ENCODE data around the gene UBE2QL1. TPM values are rescaled to one million over a fixed set of nuclear protein-coding genes. Genes with fewer than 3 reads are reported as not detected.

Gene UBE2QL1
- total and polyA plus RNA-seq, 4 donors, result 0.02 to 0.51 (median 0.09) TPM

- no peak for ATAC-seq (ENCODE audit: insufficient read depth, low FRiP score)
- DNase-seq, result no peak
- H3K27ac ChIP-seq (ENCODE audit: low read depth in 1 of 2, low read length in 1 of 2), result no peak overlapping the region
- no peak overlapping the region for H3K9ac ChIP-seq (ENCODE audit: insufficient read depth in 1 of 2, low read length in 2 of 2)
- no peak for TF ChIP-seq CTCF (IDR thresholded peaks at IDR 0.05; ENCODE audit: control extremely low read depth, extremely low read depth)
- H3K4me1 ChIP-seq (ENCODE audit: control insufficient read depth in 5 of 5, insufficient read depth in 5 of 5, low read length in 5 of 5), result peaks cover 0 to 1% (median 0%) of the 10 kb centered on the region in 5 donors
- no peak overlapping the region for H3K4me3 ChIP-seq
- WGBS, 2 donors, result 76 to 82% methylated on average over 3 of the region's 3 CpGs
- peaks cover 0 to 2% (median 0%) of the 10 kb centered on the region in 4 donors for H3K9me3 ChIP-seq (ENCODE audit: control insufficient read depth in 4 of 4, insufficient read depth in 3 of 4, low read length in 3 of 4)
- H3K36me3 ChIP-seq (ENCODE audit: control insufficient read depth in 4 of 4, insufficient read depth in 4 of 4, low read length in 4 of 4), result no peaks in the 10 kb centered on the region
- H3K27me3 ChIP-seq (ENCODE audit: control insufficient read depth in 3 of 3, insufficient read depth in 3 of 3, low read length in 2 of 3), result no peaks in the 10 kb centered on the region
Observed at GRCh38 chr5:6418679-6419276, 29.9 kb upstream of the UBE2QL1 start.

GRCh38 chr5:6419340-6419852 lies 29.3 kb upstream of the UBE2QL1 start:
- TF ChIP-seq CTCF (IDR thresholded peaks at IDR 0.05; ENCODE audit: control extremely low read depth, extremely low read depth), result no peak
- Histone ChIP-seq H3K27me3 (ENCODE audit: control insufficient read depth in 3 of 3, insufficient read depth in 3 of 3, low read length in 2 of 3) (no peaks in the 10 kb centered on the region), H3K9me3 (ENCODE audit: control insufficient read depth in 4 of 4, insufficient read depth in 3 of 4, low read length in 3 of 4) (peaks cover 0 to 5% (median 0%) of the 10 kb centered on the region in 4 donors), H3K9ac (ENCODE audit: insufficient read depth in 1 of 2, low read length in 2 of 2) (no peak overlapping the region), H3K4me3 (no peak overlapping the region), H3K36me3 (ENCODE audit: control insufficient read depth in 4 of 4, insufficient read depth in 4 of 4, low read length in 4 of 4) (no peaks in the 10 kb centered on the region), H3K4me1 (ENCODE audit: control insufficient read depth in 5 of 5, insufficient read depth in 5 of 5, low read length in 5 of 5) (peaks cover 0 to 4% (median 0%) of the 10 kb centered on the region in 5 donors), H3K27ac (ENCODE audit: low read depth in 1 of 2, low read length in 1 of 2) (no peak overlapping the region)
- DNase-seq (peak in 1 of 3 donors; percentile 18), ATAC-seq (ENCODE audit: insufficient read depth, low FRiP score) (no peak)
- 33 to 62% methylated on average over 8 of the region's 8 CpGs for WGBS, 2 donors

- no peak overlapping the region for H3K27ac ChIP-seq (ENCODE audit: low read depth in 1 of 2, low read length in 1 of 2)
- no peak overlapping the region for H3K4me3 ChIP-seq
- H3K36me3 ChIP-seq (ENCODE audit: control insufficient read depth in 4 of 4, insufficient read depth in 4 of 4, low read length in 4 of 4), result no peaks in the 10 kb centered on the region
- H3K4me1 ChIP-seq (ENCODE audit: control insufficient read depth in 5 of 5, insufficient read depth in 5 of 5, low read length in 5 of 5), result peaks cover 0 to 4% (median 0%) of the 10 kb centered on the region in 5 donors
- ATAC-seq (ENCODE audit: insufficient read depth, low FRiP score), result no peak
- H3K9me3 ChIP-seq (ENCODE audit: control insufficient read depth in 4 of 4, insufficient read depth in 3 of 4, low read length in 3 of 4), result peaks cover 0 to 2% (median 0%) of the 10 kb centered on the region in 4 donors
- H3K9ac ChIP-seq (ENCODE audit: insufficient read depth in 1 of 2, low read length in 2 of 2), result no peak overlapping the region
- no peaks in the 10 kb centered on the region for H3K27me3 ChIP-seq (ENCODE audit: control insufficient read depth in 3 of 3, insufficient read depth in 3 of 3, low read length in 2 of 3)
- DNase-seq, result no peak
- WGBS, 2 donors, result 63 to 73% methylated on average over 13 of the region's 13 CpGs
- no peak for TF ChIP-seq CTCF (IDR thresholded peaks at IDR 0.05; ENCODE audit: control extremely low read depth, extremely low read depth)
Observed at GRCh38 chr5:6423327-6424109, 25.1 kb upstream of the UBE2QL1 start.
